DMS 273 treated with DMSO at 0.1 percent for 48 hours (cell line): ENCODE results near the gene TENT4B.
A peak's percentile ranks its signal among the peaks of the same experiment; 100 is the strongest.
"Not testable (repeated sequence)": the region's sequence is repeated elsewhere in the genome, so short reads cannot be mapped to it uniquely, and the experiment has no call there.

ENCODE experiments used
- DNase-seq: peaks from one replicate; lab custom pipeline; 2025; lab: John Stamatoyannopoulos, UW

TENT4B gene

DNA sequence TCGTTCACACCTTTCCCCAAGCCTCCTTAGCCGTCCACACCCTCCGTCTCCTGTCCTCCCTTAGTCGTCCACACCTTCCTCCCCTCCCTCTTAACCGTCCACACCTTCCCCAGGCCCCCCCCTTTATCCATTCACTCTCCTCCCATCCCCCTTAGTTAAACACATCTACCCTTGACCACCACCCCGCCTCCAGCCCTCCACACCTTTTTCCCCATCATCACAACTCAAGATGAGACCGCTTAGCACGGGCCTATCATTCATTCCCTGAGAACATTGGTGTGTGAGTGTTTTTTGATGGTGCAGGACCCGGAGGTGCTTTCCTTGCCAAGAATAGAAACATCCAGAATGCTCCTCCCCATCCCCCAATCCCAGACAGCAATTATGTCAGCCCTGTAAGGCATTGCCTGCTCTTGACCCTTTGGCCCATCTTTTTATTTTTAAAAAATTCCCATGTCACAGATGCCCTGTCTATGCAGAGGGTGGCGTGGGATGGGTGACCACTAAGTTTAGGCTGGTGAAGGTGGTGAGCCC lies 1.4 kb downstream of the TENT4B start:
- no peak for DNase-seq

DNA sequence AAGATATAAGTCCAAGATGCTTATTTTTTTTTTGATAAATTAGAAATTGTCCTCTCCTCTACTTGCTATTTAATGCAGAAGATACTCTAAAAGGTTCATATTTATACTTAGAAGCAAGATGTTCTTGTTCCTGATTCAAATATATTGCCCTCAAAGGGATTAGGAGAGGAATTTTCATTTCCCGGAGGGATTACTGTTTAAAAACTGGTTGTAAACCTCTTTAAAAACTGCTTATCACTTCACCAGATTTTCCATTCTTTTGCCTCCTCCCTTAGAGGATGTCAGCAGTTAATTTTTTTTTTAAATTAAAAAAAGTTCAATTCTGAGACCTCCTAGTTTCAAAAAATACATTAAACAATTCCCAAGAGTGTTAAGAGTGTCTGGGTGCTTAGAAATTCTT lies 2.8 kb downstream of the TENT4B start:
- DNase-seq: no peak

DNA sequence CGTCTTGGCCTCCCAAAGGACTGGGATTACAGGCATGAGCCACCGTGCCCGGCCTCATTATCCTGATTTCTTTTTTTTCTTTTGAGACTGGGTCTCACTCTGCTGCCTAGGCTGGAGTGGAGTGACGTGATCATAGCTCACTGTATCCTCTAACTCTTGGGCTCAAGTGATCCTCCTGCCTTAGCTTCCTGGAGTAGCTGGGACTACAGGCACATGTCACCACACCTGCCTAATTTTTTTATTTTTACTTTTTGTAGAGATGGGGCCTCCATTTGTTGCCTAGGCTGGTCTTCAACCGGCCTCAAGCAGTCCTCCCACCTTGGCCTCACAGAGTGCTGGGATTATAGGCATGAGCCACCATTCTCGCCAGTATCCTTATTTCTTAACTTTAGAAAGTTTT lies 3.5 kb downstream of the TENT4B start:
- DNase-seq: no peak

DNA sequence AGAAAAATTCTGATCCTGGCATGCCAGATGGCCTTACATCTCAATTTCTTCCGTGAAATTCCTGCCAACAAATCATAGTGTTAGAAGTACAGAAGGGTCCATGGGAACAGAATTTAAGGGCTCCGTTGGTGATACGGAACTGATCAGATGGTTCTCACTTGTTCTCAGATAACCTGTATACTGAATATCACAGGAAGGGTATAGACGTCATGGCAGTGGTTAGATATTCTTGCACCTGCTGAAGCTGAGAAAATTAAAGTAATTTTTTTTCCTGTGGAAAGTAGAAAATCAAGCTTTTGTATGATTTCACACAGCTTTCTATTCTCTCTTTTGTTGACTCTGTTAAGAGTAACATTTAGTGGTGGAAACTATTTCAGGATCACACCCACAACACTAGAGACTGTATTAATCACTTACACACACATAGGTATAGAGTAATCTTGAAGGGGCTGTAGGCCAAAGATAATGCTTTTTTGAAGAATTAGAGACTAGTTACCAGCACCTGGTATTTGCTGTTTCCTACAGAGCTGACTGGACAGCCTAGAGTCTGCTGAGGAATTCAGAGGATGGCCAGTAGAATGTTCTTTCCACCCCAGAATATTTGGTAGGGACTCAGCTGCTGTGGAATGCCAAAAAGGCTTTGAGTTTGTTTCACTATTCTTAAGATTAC lies 7.5 kb downstream of the TENT4B start:
- peak; percentile 60 for DNase-seq

DNA sequence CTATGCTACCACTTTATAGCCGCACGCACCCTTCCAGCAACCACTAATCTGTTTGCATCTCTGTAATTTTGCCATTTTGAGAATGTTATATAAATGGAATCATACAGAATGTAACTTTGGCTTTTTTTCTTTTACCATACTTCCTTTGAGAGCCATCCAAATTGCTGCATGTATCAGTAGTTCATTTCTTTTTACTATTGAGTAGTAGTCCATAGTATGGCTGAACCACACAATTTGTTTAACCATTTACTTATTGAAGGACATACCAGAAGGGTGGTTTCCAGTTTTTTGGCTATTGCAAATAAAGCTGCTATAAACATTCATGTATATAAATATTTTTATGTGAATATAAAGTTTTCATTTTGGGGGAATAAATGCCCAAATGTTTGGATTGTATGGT lies 8.8 kb downstream of the TENT4B start:
- no peak for DNase-seq

DNA sequence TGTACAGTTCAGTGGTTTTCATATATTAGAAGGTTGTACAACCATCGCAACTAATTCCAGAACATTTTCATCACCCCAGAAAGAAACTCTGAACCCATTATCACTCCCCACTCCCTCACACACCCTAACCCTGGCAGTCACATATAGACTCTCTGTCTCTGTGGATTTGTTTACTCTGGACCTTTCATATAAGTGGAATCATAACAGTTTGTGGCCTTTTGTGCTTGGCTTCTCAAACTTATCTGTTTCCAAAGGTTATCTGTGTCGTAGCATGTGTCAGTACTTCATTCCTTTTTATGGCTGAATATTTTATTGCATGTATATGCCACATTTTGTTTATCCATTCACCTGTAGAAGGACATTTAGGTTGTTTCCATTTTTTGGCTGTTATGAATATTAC lies 12.4 kb downstream of the TENT4B start:
- no peak for DNase-seq

DNA sequence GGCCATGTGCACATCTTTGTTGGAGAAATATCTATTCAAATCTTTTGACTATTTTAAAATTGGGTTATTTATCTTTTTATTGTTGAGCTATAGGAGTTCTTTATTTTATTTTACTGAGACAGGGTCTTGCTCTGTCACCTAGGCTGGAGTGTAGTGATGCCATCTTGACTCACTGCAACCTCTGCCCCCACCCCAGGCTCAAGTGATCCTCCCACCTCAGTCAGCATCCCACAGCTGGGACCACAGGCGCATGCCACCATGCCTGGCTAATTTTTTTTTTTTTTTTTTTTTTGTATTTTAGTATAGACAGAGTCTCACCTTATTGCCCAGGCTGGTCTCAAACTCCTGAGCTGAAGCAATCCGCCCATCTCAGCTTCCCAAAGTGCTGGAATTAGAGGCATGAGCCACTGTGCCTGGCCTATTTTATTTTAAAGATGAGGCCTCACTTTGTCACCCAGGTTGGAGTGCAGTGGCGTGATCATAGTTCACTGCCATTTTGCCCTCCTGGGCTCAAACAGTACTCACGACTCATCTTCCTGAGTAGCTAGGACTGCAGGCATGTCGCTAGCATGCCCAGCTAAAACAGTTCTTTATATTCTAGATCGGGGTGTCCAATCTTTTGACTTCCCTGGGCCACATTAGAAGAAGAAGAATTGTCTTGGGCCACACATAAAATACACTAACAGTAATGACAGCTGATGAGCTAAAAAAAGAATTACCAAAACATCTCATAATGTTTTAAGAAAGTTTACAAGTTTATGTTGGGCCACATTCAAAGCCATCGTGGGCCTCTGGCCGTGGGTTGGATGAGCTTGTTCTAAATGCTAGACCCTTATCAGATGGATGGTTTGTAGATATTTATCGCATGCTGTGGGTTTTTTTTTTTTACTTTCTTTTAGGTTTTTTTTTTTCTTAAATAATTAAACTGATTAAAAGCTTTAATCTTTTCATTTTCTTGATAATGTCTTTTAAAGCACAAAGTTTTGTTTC lies 13.7 kb downstream of the TENT4B start:
- no peak for DNase-seq

DNA sequence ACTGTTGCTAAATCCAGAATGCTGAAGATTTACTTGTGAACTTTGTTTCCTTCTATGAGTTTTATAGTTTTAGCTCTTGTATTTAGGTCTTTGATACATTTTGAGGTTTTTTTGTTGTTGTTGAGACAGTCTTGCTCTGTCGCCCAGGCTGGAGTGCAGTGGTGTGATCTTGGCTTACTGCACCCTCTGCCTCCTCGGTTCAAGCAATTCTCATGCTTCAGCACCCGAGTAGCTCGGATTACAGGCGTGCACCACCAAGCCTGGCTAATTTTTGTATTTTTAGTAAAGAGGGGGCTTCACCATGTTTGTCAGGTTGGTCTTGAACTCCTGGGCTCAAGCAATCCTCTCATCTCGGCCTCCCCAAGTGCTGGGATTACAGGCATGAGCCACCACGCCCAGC lies 14.4 kb downstream of the TENT4B start:
- DNase-seq: no peak

DNA sequence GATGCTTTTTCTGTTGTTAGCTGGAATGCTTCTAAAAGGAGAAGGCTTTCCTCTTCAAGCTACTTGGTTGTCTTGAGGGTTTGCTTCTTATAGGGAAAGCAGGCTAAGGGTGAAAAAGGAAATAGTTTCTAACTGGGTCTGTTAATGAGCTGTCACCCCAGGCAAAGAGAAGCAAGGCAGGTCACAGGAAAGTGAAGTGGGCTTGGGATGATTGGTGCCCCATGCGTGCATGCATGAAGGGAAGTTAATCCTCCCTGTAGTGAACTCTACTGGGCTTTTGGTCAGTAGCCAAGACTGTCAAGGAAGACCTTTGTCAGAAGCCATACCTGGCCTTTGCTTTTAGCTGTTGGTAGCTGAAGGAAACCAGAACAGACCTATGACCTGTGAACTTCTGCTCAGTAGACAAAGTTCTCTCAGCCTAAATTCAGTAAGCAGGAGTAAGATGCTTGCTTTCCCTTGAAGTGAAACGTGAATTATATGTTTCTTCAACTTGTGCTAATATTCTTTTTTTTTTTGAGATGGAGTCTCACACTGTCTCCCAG lies 16.5 kb downstream of the TENT4B start:
- DNase-seq: no peak

DNA sequence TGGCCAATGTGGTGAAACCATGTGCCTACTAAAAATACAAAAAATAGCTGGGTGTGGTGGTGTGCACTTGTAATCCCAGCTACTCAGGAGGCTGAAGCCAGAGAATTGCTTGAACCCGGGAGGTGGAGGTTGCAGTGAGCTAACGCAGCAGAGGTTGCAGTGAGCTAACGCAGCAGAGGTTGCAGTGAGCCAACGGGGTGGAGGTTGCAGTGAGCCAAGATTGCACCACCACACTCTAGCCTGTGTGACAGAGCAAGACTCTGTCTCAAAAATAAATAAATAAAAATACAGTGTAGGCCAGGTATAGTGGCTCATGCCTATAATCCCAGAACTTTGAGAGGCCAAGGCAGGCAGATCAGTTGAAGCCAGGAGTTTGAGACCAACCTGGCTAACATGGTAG lies 18.7 kb downstream of the TENT4B start:
- not testable (repeated sequence) for DNase-seq

DNA sequence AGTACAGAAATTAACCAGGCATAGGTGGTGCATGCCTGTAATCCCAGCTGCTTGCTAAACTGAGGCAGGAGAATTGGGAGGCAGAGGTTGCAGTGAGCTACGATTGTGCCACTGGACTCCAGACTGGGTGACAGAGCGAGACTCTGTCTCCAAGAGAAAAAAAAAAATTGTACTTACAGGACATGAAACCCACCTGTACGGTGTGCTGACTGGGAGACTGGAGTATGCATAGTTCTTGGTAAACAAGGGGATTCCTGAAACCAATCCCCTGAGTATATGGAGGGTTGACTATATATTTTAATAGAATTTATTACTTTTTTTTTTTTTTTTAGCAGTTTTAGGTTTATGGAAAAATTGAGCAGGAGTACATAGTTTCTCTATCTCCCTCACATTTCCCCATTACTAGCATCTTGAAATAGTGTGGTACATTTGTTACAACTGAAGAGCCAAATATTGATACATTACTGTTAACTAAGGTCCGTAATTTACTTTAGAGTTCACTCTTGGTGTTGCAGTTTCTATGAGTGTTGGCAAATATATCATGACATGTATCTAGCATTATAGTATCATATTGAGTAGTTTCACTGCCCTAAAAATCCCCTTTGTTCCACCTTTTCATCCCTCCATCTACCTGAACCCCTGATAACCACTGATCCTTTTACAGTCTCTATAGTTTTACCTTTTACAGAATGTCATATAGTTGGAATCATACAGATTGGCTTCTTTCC lies 19.3 kb downstream of the TENT4B start:
- DNase-seq: no peak

DNA sequence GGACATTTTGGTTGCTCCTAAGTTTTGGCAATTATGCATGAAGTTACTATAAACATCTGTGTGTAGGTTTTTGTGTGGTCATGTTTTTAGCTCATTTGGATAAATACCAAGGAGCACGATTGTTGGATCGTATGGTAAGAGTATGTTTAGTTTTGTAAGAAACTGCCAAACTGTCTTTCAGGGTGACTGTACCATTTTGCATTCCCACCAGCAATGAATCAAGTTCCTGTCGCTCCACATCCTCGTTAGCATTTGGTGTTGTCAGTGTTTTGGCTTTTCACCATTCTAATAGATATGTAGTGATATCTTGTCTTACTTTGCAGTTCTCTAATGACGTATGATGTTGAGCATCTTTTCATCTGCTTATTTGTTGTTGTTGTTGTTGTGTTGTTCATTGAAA lies 20.2 kb downstream of the TENT4B start:
- no peak for DNase-seq

DNA sequence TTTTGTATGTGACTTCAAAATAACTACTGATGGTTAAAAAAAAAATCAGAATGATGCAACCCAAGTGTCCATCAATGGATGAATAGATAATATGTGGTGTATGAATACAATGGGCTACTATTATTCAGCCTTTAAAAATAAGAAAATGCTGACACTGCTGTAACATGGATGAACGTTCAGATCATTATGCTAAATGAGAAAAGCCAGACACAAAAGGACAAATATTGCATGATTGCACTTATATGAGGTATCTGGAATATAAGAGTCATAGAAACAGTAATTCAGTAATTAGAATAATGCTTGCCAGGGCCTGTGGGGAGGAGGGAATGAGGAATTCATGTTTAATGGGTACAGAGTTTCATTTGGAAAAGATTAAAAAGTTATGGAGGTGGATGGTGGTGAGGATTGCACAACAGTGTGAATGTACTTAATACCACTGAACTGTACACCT lies 25.4 kb downstream of the TENT4B start:
- DNase-seq: no peak

DNA sequence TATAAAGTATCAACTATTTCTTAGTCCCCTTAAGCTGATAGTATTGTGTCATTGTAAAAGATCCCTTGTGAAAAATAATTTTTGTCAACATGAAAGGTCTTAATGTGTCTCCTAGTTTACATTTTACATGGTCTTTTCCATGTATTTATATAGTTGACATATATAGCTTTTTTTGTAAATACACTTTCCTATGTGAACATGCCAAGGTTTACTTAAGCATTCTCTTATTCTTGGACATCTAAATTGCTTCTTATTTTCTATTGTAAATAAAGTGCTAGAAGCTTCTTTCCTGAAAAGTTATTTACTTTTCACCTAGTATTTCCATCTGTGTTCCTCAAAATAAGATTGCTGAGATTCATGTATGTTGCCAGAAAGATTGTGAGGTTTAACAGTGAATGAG lies 29.3 kb downstream of the TENT4B start:
- DNase-seq: no peak

DNA sequence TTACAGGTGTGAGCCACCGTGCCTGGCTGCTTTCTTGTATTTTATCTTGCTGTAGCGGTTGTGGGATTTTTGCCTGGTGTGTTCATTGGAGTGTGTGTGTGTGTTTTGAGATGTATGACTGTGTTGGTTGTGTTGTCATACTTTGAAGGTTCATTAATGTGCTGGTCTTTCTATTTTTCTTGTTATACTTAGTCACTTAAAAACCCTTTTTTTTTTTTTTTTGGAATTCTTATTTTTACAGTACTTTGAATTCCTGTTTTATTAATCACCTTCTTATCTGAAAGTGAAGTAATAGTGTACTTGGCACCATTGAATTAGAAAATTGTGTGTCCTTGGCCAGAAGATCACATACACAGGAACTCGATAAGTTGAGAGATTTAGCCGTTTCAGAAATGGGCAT lies 30.2 kb downstream of the TENT4B start:
- DNase-seq: no peak

DNA sequence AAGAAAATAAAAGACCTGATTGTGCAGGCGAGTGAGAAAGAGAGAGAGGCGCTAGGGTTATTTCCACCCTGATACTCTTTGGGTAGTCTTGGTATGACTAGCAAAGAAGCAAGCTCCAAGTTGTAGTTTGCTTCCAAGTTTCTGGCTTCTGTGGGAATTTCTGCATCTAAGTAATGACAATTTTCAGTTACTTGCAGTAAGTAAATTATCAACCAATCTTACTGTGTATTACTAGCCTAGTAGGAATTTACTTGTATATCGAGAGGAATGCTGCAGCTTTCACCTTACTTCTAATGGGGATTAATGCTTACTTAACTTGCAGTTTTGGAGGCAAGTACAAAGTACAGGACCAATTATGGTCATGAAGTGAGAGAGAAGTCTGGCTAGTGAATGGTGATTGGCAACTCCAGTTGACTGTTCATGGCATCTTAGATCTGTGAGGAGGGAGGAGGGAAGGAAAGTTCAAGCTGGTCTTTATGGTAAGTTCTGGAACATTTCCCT lies 31.9 kb downstream of the TENT4B start:
- DNase-seq: no peak

DNA sequence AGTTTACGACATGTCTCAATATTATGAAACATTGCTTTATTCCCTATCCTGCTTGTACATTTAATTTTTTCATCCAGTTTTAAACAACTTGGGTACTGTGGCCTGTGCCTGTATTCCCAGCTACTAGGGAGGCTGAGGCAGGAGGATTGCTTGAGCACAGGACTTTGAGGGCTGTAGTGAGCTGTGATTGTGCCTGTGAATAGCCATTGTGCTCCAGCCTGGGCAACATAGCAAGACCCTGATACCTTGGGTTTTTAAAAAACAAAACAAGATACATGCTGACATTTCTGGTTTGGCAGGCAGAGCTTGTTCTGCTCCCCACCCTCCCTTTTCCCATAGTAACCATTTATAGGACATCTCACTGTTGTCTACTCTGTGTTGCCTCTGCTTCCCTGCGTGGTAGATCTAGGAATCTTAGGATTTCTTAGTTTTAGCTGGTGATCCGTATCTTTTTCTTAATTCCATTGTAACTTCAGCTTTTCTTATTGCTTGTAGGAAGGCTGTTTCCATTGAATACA lies 35.6 kb downstream of the TENT4B start:
- DNase-seq: no peak

DNA sequence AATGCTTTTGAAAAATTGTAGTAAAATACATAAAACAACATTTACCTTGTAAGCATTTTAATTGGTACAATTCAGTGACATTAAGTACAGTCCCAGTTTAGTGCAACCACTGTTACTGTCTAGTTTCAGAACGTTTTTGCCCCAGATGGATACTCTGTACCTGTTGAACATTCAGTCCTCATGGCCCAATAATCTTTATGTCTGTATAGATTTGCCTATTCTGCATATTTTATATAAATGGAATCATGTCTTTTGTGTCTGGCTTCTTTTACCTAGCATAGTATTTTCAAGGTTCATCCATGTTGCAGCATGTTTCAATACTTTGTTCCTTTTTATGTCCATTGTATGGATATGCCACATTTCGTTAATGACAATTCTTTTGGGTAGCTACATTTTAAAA lies 37.2 kb downstream of the TENT4B start:
- no peak for DNase-seq

DNA sequence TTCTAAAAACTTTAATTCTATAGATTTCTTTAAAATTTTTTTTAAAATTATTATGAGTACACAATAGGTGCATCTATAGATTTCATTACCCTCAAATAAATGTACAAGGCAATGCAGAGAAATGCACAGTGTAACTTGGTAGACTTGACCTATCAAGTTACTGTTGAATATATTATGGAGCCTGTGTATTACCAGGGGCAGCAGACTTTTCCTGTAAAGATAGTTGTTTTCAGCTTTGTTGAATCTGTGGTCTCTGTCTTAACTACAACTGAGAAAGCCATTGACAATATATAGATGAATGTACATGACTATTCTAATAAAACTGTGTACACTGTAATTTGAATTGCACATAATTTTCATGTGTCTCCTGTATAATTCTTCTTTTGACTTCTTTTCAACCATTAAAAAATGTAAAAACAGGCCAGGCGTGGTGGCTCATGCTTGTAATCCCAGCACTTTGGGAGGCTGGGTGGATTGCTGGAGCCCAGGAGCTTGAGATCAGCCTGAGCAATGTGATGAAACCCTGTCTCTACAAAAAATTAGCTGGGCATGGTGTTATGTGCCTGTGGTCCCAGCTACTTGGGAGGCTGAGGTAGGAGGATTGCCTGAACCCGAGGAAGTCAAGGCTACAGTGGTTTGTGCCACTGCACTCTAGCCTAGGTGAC lies 39.4 kb downstream of the TENT4B start:
- DNase-seq: no peak

DNA sequence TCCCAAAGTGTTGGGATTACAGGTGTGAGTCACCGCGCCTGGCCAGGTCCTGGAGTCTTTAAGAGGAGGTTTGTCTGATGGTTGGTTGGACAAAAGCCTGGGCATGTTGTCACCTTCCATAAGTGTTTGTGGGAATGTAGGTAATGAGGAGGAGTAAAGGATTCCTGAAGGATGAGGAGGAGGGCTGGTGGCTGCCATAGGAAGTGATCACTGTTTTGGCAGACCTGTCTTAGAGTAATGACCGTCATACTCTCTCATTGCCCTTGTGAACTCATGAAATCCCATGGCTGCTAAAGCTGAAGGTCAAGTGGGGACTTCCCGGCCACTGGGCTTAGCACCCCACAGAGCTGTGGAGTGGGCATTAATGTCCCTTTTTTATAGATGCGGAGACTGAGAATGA lies 40.5 kb downstream of the TENT4B start:
- DNase-seq: no peak

DNA sequence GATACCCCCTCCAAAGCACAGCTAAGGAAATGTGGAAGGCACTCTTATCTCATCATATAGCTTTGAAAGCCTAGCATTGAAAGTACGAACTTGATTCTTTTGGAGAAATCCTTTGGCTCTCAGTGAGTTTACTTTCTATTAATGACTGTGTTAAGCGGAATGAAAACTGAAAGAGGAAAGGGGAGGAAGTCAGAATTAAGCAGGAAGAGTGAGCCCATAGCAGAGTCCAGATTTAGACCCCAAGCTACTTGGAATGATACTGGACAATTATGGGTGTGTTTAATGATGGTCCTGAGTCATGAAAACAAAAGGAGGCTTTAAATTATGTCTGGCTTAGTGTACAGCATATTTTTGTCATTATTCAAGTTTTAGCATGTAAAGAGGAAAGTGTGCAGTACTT lies 42.2 kb downstream of the TENT4B start:
- no peak for DNase-seq
